WTC11 (cell line): ENCODE measurements around the gene ATG5.

Experiments used
- JUN ChIP-seq: sonication (generic); formaldehyde crosslinking; IDR thresholded peaks from 2 replicates; pipeline ENCODE4 v1.8.0; 2023; ENCODE audit warnings: mild to moderate bottlenecking, missing genetic modification reagents
- ZNF512 ChIP-seq: sonication (generic); formaldehyde crosslinking; IDR thresholded peaks from 2 replicates; pipeline ENCODE4 v1.8.1; 2022; ENCODE audit warnings: missing genetic modification reagents, borderline replicate concordance
- TF ChIP-seq, protein P1 (sequence below): sonication (generic); formaldehyde crosslinking; IDR thresholded peaks from 2 replicates; pipeline ENCODE4 v1.8.0; 2022; ENCODE audit warnings: mild to moderate bottlenecking, missing genetic modification reagents
- TF ChIP-seq, protein P2 (sequence below): fragments of 200-600 bp; IDR thresholded peaks from 2 replicates; pipeline ENCODE4 v1.8.0; 2022; ENCODE audit warnings: antibody characterized with exemption
- TF ChIP-seq, protein P3 (sequence below): sonication (generic); formaldehyde crosslinking; IDR thresholded peaks from 2 replicates; pipeline ENCODE4 v1.8.0; 2022; ENCODE audit warnings: mild to moderate bottlenecking, missing genetic modification reagents

GRCh38 chr6:106241498-106241897 lies 84.1 kb downstream of the ATG5 start:
- TF ChIP-seq, protein P1, sequence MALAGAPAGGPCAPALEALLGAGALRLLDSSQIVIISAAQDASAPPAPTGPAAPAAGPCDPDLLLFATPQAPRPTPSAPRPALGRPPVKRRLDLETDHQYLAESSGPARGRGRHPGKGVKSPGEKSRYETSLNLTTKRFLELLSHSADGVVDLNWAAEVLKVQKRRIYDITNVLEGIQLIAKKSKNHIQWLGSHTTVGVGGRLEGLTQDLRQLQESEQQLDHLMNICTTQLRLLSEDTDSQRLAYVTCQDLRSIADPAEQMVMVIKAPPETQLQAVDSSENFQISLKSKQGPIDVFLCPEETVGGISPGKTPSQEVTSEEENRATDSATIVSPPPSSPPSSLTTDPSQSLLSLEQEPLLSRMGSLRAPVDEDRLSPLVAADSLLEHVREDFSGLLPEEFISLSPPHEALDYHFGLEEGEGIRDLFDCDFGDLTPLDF, result no peak
- TF ChIP-seq, protein P2, sequence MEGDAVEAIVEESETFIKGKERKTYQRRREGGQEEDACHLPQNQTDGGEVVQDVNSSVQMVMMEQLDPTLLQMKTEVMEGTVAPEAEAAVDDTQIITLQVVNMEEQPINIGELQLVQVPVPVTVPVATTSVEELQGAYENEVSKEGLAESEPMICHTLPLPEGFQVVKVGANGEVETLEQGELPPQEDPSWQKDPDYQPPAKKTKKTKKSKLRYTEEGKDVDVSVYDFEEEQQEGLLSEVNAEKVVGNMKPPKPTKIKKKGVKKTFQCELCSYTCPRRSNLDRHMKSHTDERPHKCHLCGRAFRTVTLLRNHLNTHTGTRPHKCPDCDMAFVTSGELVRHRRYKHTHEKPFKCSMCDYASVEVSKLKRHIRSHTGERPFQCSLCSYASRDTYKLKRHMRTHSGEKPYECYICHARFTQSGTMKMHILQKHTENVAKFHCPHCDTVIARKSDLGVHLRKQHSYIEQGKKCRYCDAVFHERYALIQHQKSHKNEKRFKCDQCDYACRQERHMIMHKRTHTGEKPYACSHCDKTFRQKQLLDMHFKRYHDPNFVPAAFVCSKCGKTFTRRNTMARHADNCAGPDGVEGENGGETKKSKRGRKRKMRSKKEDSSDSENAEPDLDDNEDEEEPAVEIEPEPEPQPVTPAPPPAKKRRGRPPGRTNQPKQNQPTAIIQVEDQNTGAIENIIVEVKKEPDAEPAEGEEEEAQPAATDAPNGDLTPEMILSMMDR, result no peak
- TF ChIP-seq JUN (no peak), ZNF512 (CRISPR knock-in tag) (no peak)
- TF ChIP-seq, protein P3, sequence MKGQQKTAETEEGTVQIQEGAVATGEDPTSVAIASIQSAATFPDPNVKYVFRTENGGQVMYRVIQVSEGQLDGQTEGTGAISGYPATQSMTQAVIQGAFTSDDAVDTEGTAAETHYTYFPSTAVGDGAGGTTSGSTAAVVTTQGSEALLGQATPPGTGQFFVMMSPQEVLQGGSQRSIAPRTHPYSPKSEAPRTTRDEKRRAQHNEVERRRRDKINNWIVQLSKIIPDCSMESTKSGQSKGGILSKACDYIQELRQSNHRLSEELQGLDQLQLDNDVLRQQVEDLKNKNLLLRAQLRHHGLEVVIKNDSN, result no peak
